ENCODE data around the gene NOL4L.

DNA sequence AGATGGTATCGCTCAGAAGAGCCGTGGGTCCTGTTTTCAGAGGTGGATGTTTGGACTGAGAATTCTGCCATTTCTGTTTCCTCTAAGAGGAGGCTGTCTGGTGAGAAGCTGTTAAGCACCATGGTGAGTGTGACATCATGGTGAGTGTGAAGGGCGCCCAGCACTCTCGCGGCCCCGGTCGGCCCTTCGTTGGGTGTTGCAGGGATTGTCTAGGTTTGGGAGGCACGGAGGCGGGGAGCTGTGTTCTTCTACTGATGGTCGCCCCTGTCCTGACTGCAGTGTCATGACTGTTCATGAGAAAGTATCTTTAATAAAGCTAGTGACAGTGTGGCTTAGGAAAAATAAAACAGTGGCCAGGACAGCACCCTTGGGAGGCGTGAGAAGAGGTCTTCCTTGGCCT is 70.4 kb downstream of the NOL4L start:
- TF ChIP-seq POLR2A (IDR thresholded peaks at IDR 0.05; ENCODE audit: low read depth, low read length) (no peak), EZH2 (IDR thresholded peaks at IDR 0.05; ENCODE audit: borderline replicate concordance, low read depth, low read length, severe bottlenecking) (no peak), POLR2AphosphoS5 (IDR thresholded peaks at IDR 0.05; ENCODE audit: insufficient read depth, low read depth, low read length) (no peak), GATA2 (IDR thresholded peaks at IDR 0.05; ENCODE audit: insufficient read depth, insufficient read length, low read depth, low read length) (no peak), JUN (IDR thresholded peaks at IDR 0.05; ENCODE audit: borderline replicate concordance, insufficient read depth, insufficient read length, low read depth) (no peak), MYC (IDR thresholded peaks at IDR 0.05; ENCODE audit: low read depth, low read length) (no peak)
- TF ChIP-seq, protein P1, sequence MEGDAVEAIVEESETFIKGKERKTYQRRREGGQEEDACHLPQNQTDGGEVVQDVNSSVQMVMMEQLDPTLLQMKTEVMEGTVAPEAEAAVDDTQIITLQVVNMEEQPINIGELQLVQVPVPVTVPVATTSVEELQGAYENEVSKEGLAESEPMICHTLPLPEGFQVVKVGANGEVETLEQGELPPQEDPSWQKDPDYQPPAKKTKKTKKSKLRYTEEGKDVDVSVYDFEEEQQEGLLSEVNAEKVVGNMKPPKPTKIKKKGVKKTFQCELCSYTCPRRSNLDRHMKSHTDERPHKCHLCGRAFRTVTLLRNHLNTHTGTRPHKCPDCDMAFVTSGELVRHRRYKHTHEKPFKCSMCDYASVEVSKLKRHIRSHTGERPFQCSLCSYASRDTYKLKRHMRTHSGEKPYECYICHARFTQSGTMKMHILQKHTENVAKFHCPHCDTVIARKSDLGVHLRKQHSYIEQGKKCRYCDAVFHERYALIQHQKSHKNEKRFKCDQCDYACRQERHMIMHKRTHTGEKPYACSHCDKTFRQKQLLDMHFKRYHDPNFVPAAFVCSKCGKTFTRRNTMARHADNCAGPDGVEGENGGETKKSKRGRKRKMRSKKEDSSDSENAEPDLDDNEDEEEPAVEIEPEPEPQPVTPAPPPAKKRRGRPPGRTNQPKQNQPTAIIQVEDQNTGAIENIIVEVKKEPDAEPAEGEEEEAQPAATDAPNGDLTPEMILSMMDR (IDR thresholded peaks at IDR 0.05; ENCODE audit: extremely low read depth in 1 of 2, insufficient read depth in 1 of 2, low read depth in 1 of 2, low read length in 2 of 2), result no peak
- TF ChIP-seq, protein P2, sequence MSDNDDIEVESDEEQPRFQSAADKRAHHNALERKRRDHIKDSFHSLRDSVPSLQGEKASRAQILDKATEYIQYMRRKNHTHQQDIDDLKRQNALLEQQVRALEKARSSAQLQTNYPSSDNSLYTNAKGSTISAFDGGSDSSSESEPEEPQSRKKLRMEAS (IDR thresholded peaks at IDR 0.05; ENCODE audit: insufficient read depth, insufficient read length), result no peak

All from endothelial cell of umbilical vein (primary cell).